Head of caudate nucleus (tissue), 42 donors: Measurements from ENCODE around the gene ACAD10.
"Not testable (repeated sequence)": the region's sequence is repeated elsewhere in the genome, so short reads cannot be mapped to it uniquely, and the experiment has no call there.

ENCODE experiments used
- DNase-seq, 42 donors: peaks; one replicate each; pipeline versions ENCODE4 v3.0.0 to v3.0.0-alpha.2; 2020 to 2021; ENCODE audit warnings: mixed read lengths in 7 of 42
- intact Hi-C: fragments of 100-400 bp; cut with DNase I; formaldehyde crosslinking; loops from one replicate; pipeline ENCODE4 v1.15.0; 2022

ACAD10 gene

GRCh38 chr12:111739524-111739923, 53.7 kb downstream of the ACAD10 start:
- DNase-seq, intact Hi-C loops: not testable (repeated sequence)

GRCh38 chr12:111741235-111741812, 55.5 kb downstream of the ACAD10 start:
- DNase-seq = no peak
- intact Hi-C loops = no loop called here

GRCh38 chr12:111745211-111745610, 59.4 kb downstream of the ACAD10 start:
- intact Hi-C loops = no loop called here

GRCh38 chr12:111747333-111747732, 61.5 kb downstream of the ACAD10 start:
- intact Hi-C loops = no loop called here
- peak in 30 of 42 donors; percentile 17 to 83 (median 57) for DNase-seq

More at GRCh38 chr12:111745211-111745610, 59.4 kb downstream of the ACAD10 start:
- DNase-seq = peak in 1 of 42 donors; percentile 1

GRCh38 chr12:111748151-111748672, 62.4 kb downstream of the ACAD10 start:
- peak in 15 of 42 donors; percentile 27 to 71 (median 46) for DNase-seq
- intact Hi-C loops = no loop called here

- intact Hi-C loops = no loop called here
- no peak for DNase-seq
Observed at GRCh38 chr12:111748867-111749266, 63.0 kb downstream of the ACAD10 start.

GRCh38 chr12:111749391-111749790, 63.5 kb downstream of the ACAD10 start:
- DNase-seq = no peak
- intact Hi-C loops = no loop called here

- peak in 41 of 42 donors; percentile 34 to 86 (median 68) for DNase-seq
- intact Hi-C loops = loop anchor here (10.0 kb wide), 1 partner anchor 61 kb away; no protein-coding TSS in a partner anchor
Observed at GRCh38 chr12:111753144-111753881, 67.5 kb downstream of the ACAD10 start.

GRCh38 chr12:111754671-111755070, 68.8 kb downstream of the ACAD10 start:
- DNase-seq = peak in 9 of 42 donors; percentile 15 to 65 (median 52)
- intact Hi-C loops = loop anchor here (10.0 kb wide), 1 partner anchor 60 kb away; no protein-coding TSS in a partner anchor

GRCh38 chr12:111756196-111756595, 70.3 kb downstream of the ACAD10 start:
- intact Hi-C loops = loop anchor here (10.0 kb wide), 1 partner anchor 59 kb away; no protein-coding TSS in a partner anchor
- DNase-seq = no peak

GRCh38 chr12:111756681-111757080, 70.8 kb downstream of the ACAD10 start:
- intact Hi-C loops = loop anchor here (10.0 kb wide), 1 partner anchor 58 kb away; no protein-coding TSS in a partner anchor
- DNase-seq = no peak

GRCh38 chr12:111757361-111758119, 71.7 kb downstream of the ACAD10 start:
- intact Hi-C loops = loop anchor here (10.0 kb wide), 1 partner anchor 57 kb away; no protein-coding TSS in a partner anchor
- DNase-seq = peak in 37 of 42 donors; percentile 27 to 72 (median 55)

- DNase-seq = peak in 3 of 42 donors; percentile 21 to 51 (median 38)
- intact Hi-C loops = loop anchor here (10.0 kb wide), 1 partner anchor 57 kb away; no protein-coding TSS in a partner anchor
Observed at GRCh38 chr12:111758120-111758561, 72.3 kb downstream of the ACAD10 start.

GRCh38 chr12:111759271-111759670, 73.4 kb downstream of the ACAD10 start:
- no peak for DNase-seq
- intact Hi-C loops = loop anchor here (10.0 kb wide), 1 partner anchor 56 kb away; no protein-coding TSS in a partner anchor

GRCh38 chr12:111759991-111760390, 74.1 kb downstream of the ACAD10 start:
- no peak for DNase-seq
- intact Hi-C loops = loop anchor here (10.0 kb wide), 1 partner anchor 55 kb away; no protein-coding TSS in a partner anchor

GRCh38 chr12:111761099-111761498, 75.2 kb downstream of the ACAD10 start:
- intact Hi-C loops = no loop called here

GRCh38 chr12:111761706-111762105, 75.9 kb downstream of the ACAD10 start:
- intact Hi-C loops = no loop called here
- no peak for DNase-seq

More at GRCh38 chr12:111761099-111761498, 75.2 kb downstream of the ACAD10 start:
- no peak for DNase-seq

- intact Hi-C loops = not testable (repeated sequence)
Observed at GRCh38 chr12:111763552-111763951, 77.7 kb downstream of the ACAD10 start.

More at GRCh38 chr12:111763552-111763951, 77.7 kb downstream of the ACAD10 start:
- not testable (repeated sequence) for DNase-seq
